HEK293 (cell line): ENCODE measurements around the gene EEFSEC.

Source experiments
- CTCF ChIA-PET: fragments of 350-600 bp; formaldehyde crosslinking; extraction: SDS; loops from one replicate; lab custom pipeline; 2021; ENCODE audit warnings: antibody characterized with exemption; lab: Yijun Ruan, JAX
- POLR2A ChIA-PET: fragments of 300-600 bp; formaldehyde crosslinking; extraction: SDS; loops from one replicate; lab custom pipeline; 2020; ENCODE audit warnings: antibody characterized with exemption, inconsistent platforms; lab: Yijun Ruan, JAX
- H3K27ac ChIP-seq: fragments of 200-500 bp; sonication (Bioruptor generic); 2 replicates; pipeline ENCODE4 v1.5.1; 2014; ENCODE audit warnings: low read depth, low read length, control low read depth, inconsistent platforms; ENCODE audit errors: extremely low read depth
- H3K36me3 ChIP-seq, 2 experiments: fragments of 200-500 bp in 1 of 2; sonication (Bioruptor generic) in 1 of 2; 1 replicate in 1 of 2; 2 replicates in 1 of 2; pipeline ENCODE4 v1.5.1; 2014 to 2017; ENCODE audit warnings: inconsistent platforms in 2 of 2, low read length in 2 of 2; ENCODE audit not compliant: control insufficient read depth in 2 of 2, insufficient read depth in 1 of 2
- H3K4me1 ChIP-seq: fragments of 200-500 bp; sonication (Bioruptor generic); 2 replicates; pipeline ENCODE4 v1.5.1; 2014; ENCODE audit warnings: mild to moderate bottlenecking, low read length, inconsistent platforms; ENCODE audit not compliant: control insufficient read depth, insufficient read depth
- H3K4me3 ChIP-seq: 2 replicates; pipeline ENCODE4 v1.5.1; 2011; ENCODE audit warnings: low read depth, mild to moderate bottlenecking, control low read depth, low read length, moderate library complexity
- H3K9me3 ChIP-seq: fragments of 200-500 bp; sonication (Bioruptor generic); 2 replicates; pipeline ENCODE4 v1.5.1; 2014; ENCODE audit warnings: low read depth, low read length, inconsistent platforms; ENCODE audit not compliant: control insufficient read depth, insufficient read depth
- HOXD13 ChIP-seq: sonication (generic); formaldehyde crosslinking; IDR thresholded peaks from 2 replicates; pipeline ENCODE4 v1.8.0; 2022; ENCODE audit warnings: missing genetic modification reagents, borderline replicate concordance
- KLF10 ChIP-seq: fragments of 450-650 bp; IDR thresholded peaks from 2 replicates; pipeline ENCODE4 v1.5.1; 2018; ENCODE audit warnings: missing biosample characterization, mild to moderate bottlenecking, missing genetic modification characterization
- PRDM4 ChIP-seq: fragments of 450-650 bp; formaldehyde crosslinking; IDR thresholded peaks from 2 replicates; pipeline ENCODE4 v1.5.1; 2017; ENCODE audit warnings: missing biosample characterization, missing genetic modification characterization
- REST ChIP-seq: fragments of 450-650 bp; formaldehyde crosslinking; IDR thresholded peaks from 2 replicates; pipeline ENCODE4 v1.5.1; 2016; ENCODE audit warnings: missing biosample characterization, missing genetic modification characterization
- SETDB1 ChIP-seq: IDR thresholded peaks from one replicate; pipeline ENCODE4 v1.6.1; 2017; ENCODE audit warnings: mild to moderate bottlenecking, low read length, moderate library complexity, mixed read lengths; ENCODE audit not compliant: insufficient read length
- WT1 ChIP-seq: fragments of 450-650 bp; formaldehyde crosslinking; IDR thresholded peaks from 2 replicates; pipeline ENCODE4 v1.5.1; 2016; ENCODE audit warnings: missing biosample characterization, missing genetic modification characterization
- ZNF10 ChIP-seq: fragments of 450-650 bp; formaldehyde crosslinking; IDR thresholded peaks from 2 replicates; pipeline ENCODE4 v1.5.1; 2017; ENCODE audit warnings: missing biosample characterization, missing genetic modification characterization
- ZNF121 ChIP-seq: fragments of 450-650 bp; formaldehyde crosslinking; IDR thresholded peaks from 2 replicates; pipeline ENCODE4 v1.5.1; 2016; ENCODE audit warnings: missing biosample characterization, missing genetic modification characterization
- ZNF146 ChIP-seq: fragments of 450-650 bp; formaldehyde crosslinking; IDR thresholded peaks from 2 replicates; pipeline ENCODE4 v1.5.1; 2016; ENCODE audit warnings: missing biosample characterization, missing genetic modification characterization
- ZNF148 ChIP-seq: fragments of 450-650 bp; formaldehyde crosslinking; IDR thresholded peaks from 2 replicates; pipeline ENCODE4 v1.5.0; 2017; ENCODE audit warnings: missing biosample characterization, missing genetic modification characterization, borderline replicate concordance
- ZNF18 ChIP-seq: fragments of 450-650 bp; formaldehyde crosslinking; IDR thresholded peaks from 2 replicates; pipeline ENCODE4 v1.5.1; 2016; ENCODE audit warnings: missing biosample characterization, missing genetic modification characterization
- ZNF266 ChIP-seq: fragments of 450-650 bp; formaldehyde crosslinking; IDR thresholded peaks from 2 replicates; pipeline ENCODE4 v1.5.1; 2016; ENCODE audit warnings: missing biosample characterization, missing genetic modification characterization, low read depth
- ZNF302 ChIP-seq: fragments of 450-650 bp; formaldehyde crosslinking; IDR thresholded peaks from 2 replicates; pipeline ENCODE4 v1.5.1; 2016; ENCODE audit warnings: missing biosample characterization, missing genetic modification characterization, low read depth
- ZNF391 ChIP-seq: fragments of 450-650 bp; formaldehyde crosslinking; IDR thresholded peaks from 2 replicates; pipeline ENCODE4 v1.5.1; 2016; ENCODE audit warnings: low read depth, missing biosample characterization, missing genetic modification characterization, borderline replicate concordance
- ZNF394 ChIP-seq: fragments of 450-650 bp; formaldehyde crosslinking; IDR thresholded peaks from 2 replicates; pipeline ENCODE4 v1.5.1; 2016; ENCODE audit warnings: missing biosample characterization, missing genetic modification characterization, mild to moderate bottlenecking, moderate library complexity, borderline replicate concordance
- ZNF513 ChIP-seq: fragments of 450-650 bp; IDR thresholded peaks from 2 replicates; pipeline ENCODE4 v1.5.1; 2018; ENCODE audit warnings: missing biosample characterization, missing genetic modification characterization

The EEFSEC gene

GRCh38 chr3:128402319-128402718 lies 249.0 kb downstream of the EEFSEC start (continued):
- TF ChIP-seq ZNF513 (tag by site-specific recombination) (no peak), ZNF10 (no peak), ZNF121 (tag by site-specific recombination) (no peak), HOXD13 (CRISPR knock-in tag) (no peak), ZNF146 (tag by site-specific recombination) (no peak), ZNF266 (tag by site-specific recombination) (no peak), SETDB1 (no peak), WT1 (no peak), ZNF302 (tag by site-specific recombination) (no peak)

- POLR2A ChIA-PET = no interaction called here
- no peak overlapping the region for H3K27ac ChIP-seq
- H3K4me1 ChIP-seq = no peaks in the 10 kb centered on the region
- no peaks in the 10 kb centered on the region for H3K36me3 ChIP-seq
- H3K9me3 ChIP-seq = no peaks in the 10 kb centered on the region
- TF ChIP-seq KLF10 (no peak), ZNF391 (tag by site-specific recombination) (no peak), ZNF148 (tag by site-specific recombination) (no peak), PRDM4 (no peak), ZNF18 (tag by site-specific recombination) (no peak), ZNF394 (tag by site-specific recombination) (no peak), REST (no peak)
- no peak overlapping the region for H3K4me3 ChIP-seq
- CTCF ChIA-PET = no interaction called here
These were observed 249.7 kb downstream of the EEFSEC start for GRCh38 chr3:128402998-128403397.
